Measurements from ENCODE around the gene NFKBIE. TPM values are rescaled to one million over a fixed set of nuclear protein-coding genes. Genes with fewer than 3 reads are reported as not detected.

Gene NFKBIE
- total RNA-seq, 1 donor from 2014 or later, result 10.1 TPM

DNA sequence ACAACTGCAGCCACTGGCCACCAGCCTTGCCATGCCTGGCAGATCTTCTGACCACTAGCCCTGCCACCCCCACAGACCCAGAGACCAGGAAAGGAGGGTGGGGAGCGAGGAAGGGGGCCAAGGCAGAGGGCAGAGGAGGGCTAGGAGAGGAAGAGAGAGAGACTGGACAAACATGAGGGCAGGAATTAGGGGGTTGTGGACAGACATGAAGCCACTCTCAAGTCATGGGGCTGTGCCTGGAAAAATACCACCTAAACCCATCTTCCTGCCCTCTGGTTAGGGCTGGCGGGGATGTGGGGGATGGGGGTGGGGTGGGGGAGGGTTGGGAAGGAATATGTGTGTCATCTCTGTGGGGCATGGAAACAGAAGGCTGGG, 43.4 kb downstream of the NFKBIE start:
- peaks cover 16% of the 10 kb centered on the region for H4K20me1 ChIP-seq (ENCODE audit: insufficient read depth, low read length)
- no peak overlapping the region for H2AFZ ChIP-seq (ENCODE audit: low read depth, low read length)
- Mint-ChIP-seq H3K9me3 (ENCODE audit: unreplicated experiment) (no peaks in the 10 kb centered on the region), H3K27me3 (ENCODE audit: low read depth, unreplicated experiment) (peaks cover 6% of the 10 kb centered on the region), H3K4me1 (ENCODE audit: low read depth, unreplicated experiment) (peaks cover 23% of the 10 kb centered on the region), H3K4me3 (ENCODE audit: unreplicated experiment) (no peak overlapping the region), H3K27ac (ENCODE audit: unreplicated experiment) (no peak overlapping the region), H3K36me3 (ENCODE audit: low read depth, unreplicated experiment) (no peaks in the 10 kb centered on the region)
- H3K9me3 ChIP-seq (ENCODE audit: insufficient read depth, low read depth, low read length), result no peaks in the 10 kb centered on the region
- H3K27me3 ChIP-seq (ENCODE audit: insufficient read depth, low read length), result no peaks in the 10 kb centered on the region
- no peak overlapping the region for H3K9ac ChIP-seq (ENCODE audit: low read length)
- H3K4me3 ChIP-seq (ENCODE audit: insufficient read depth, low read depth, low read length), result no peak overlapping the region
- FAIRE-seq (no peak), DNase-seq (ENCODE audit: low read depth) (no peak)
- TF ChIP-seq, protein P1, sequence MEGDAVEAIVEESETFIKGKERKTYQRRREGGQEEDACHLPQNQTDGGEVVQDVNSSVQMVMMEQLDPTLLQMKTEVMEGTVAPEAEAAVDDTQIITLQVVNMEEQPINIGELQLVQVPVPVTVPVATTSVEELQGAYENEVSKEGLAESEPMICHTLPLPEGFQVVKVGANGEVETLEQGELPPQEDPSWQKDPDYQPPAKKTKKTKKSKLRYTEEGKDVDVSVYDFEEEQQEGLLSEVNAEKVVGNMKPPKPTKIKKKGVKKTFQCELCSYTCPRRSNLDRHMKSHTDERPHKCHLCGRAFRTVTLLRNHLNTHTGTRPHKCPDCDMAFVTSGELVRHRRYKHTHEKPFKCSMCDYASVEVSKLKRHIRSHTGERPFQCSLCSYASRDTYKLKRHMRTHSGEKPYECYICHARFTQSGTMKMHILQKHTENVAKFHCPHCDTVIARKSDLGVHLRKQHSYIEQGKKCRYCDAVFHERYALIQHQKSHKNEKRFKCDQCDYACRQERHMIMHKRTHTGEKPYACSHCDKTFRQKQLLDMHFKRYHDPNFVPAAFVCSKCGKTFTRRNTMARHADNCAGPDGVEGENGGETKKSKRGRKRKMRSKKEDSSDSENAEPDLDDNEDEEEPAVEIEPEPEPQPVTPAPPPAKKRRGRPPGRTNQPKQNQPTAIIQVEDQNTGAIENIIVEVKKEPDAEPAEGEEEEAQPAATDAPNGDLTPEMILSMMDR (IDR thresholded peaks at IDR 0.05; ENCODE audit: insufficient read depth, low read depth, low read length), result no peak
- TF ChIP-seq EZH2 (IDR thresholded peaks at IDR 0.05; ENCODE audit: insufficient read depth, low read length), result no peak
- no peaks in the 10 kb centered on the region for H3K79me2 ChIP-seq (ENCODE audit: insufficient read depth, low read length)
- H3K4me1 ChIP-seq (ENCODE audit: insufficient read depth, low read length), result peaks cover 42% of the 10 kb centered on the region
- peak overlapping the region; percentile 67 for H3K4me2 ChIP-seq (ENCODE audit: low read length)
- H3K36me3 ChIP-seq (ENCODE audit: insufficient read depth, low read length), result no peaks in the 10 kb centered on the region
- H3K27ac ChIP-seq (ENCODE audit: low read depth, low read length), result no peak overlapping the region

DNA sequence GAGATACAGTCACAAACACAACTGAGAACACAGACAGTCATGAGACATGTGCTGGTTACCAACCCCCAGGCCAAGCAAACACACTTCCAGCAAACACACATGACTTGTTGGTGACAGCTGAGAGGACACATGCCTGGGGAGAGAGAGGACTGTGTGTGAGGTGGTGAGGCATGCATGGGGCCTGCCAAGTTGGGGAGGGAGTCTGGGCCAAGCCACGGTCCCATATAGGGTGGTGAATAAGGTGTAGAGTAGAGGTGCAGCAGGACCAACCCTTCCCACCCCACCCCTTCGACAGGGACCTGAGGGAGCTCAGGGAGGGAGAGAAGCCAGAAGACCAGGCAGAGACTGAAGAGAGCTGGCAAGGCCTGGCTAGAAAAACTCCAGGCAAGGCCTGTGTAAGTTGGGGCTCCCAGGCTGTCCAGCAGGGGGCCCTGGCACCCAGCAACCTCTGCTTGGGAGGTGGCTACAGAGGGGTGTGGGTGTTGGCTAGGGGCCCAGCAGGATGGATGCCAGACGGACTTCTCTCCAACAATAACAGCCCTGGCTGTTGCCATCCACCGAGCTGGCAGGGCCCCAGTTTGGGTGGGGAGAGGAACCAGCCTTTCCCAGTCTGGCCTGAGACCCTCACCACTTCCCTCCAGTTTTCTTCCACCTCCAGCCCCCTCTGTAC, 43.9 kb downstream of the NFKBIE start:
- no peak overlapping the region for H3K9ac ChIP-seq (ENCODE audit: low read length)
- H3K27me3 ChIP-seq (ENCODE audit: insufficient read depth, low read length), result no peaks in the 10 kb centered on the region
- no peak overlapping the region for H3K4me3 ChIP-seq (ENCODE audit: insufficient read depth, low read depth, low read length)
- peak overlapping the region; percentile 67 for H3K4me2 ChIP-seq (ENCODE audit: low read length)
- H4K20me1 ChIP-seq (ENCODE audit: insufficient read depth, low read length), result peaks cover 16% of the 10 kb centered on the region
- peaks cover 43% of the 10 kb centered on the region for H3K4me1 ChIP-seq (ENCODE audit: insufficient read depth, low read length)
- Mint-ChIP-seq H3K36me3 (ENCODE audit: low read depth, unreplicated experiment) (no peaks in the 10 kb centered on the region), H3K27ac (ENCODE audit: unreplicated experiment) (no peak overlapping the region), H3K4me3 (ENCODE audit: unreplicated experiment) (peak overlapping the region; percentile 72), H3K4me1 (ENCODE audit: low read depth, unreplicated experiment) (peaks cover 26% of the 10 kb centered on the region), H3K27me3 (ENCODE audit: low read depth, unreplicated experiment) (peaks cover 10% of the 10 kb centered on the region), H3K9me3 (ENCODE audit: unreplicated experiment) (no peaks in the 10 kb centered on the region)
- peak overlapping the region; percentile 21 for H2AFZ ChIP-seq (ENCODE audit: low read depth, low read length)
- H3K9me3 ChIP-seq (ENCODE audit: insufficient read depth, low read depth, low read length), result no peaks in the 10 kb centered on the region
- FAIRE-seq (no peak), DNase-seq (ENCODE audit: low read depth) (peak; percentile 48)
- no peak overlapping the region for H3K27ac ChIP-seq (ENCODE audit: low read depth, low read length)
- no peaks in the 10 kb centered on the region for H3K79me2 ChIP-seq (ENCODE audit: insufficient read depth, low read length)
- TF ChIP-seq EZH2 (IDR thresholded peaks at IDR 0.05; ENCODE audit: insufficient read depth, low read length), result no peak
- TF ChIP-seq, protein P1 (IDR thresholded peaks at IDR 0.05; ENCODE audit: insufficient read depth, low read depth, low read length), result peak; percentile 43
- H3K36me3 ChIP-seq (ENCODE audit: insufficient read depth, low read length), result no peaks in the 10 kb centered on the region

DNA sequence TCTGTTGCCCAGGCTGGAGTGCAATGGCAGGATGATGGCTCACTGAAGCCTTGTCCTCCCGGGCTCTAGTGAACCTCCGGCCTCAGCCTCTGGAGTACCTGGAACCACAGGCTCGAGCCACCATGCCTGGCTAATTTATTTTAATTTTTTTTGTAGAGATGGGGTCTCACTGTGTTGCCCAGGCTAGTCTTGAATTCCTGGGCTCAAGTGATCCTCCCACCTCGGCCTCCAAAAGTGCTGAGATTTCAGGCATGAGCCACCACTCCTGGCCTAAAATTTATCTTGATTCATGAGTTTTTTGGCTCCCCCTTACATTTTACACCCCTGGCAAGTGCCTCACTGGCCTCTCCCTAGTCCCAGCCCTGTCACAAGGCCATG, 44.4 kb downstream of the NFKBIE start:
- Histone ChIP-seq H3K9me3 (ENCODE audit: insufficient read depth, low read depth, low read length) (no peaks in the 10 kb centered on the region), H4K20me1 (ENCODE audit: insufficient read depth, low read length) (peaks cover 15% of the 10 kb centered on the region), H3K4me1 (ENCODE audit: insufficient read depth, low read length) (peaks cover 43% of the 10 kb centered on the region), H3K79me2 (ENCODE audit: insufficient read depth, low read length) (no peaks in the 10 kb centered on the region), H3K4me2 (ENCODE audit: low read length) (no peak overlapping the region), H3K36me3 (ENCODE audit: insufficient read depth, low read length) (no peaks in the 10 kb centered on the region), H3K27me3 (ENCODE audit: insufficient read depth, low read length) (no peaks in the 10 kb centered on the region), H3K27ac (ENCODE audit: low read depth, low read length) (no peak overlapping the region), H3K9ac (ENCODE audit: low read length) (no peak overlapping the region), H3K4me3 (ENCODE audit: insufficient read depth, low read depth, low read length) (no peak overlapping the region), H2AFZ (ENCODE audit: low read depth, low read length) (no peak overlapping the region)
- DNase-seq (ENCODE audit: low read depth) (no peak), FAIRE-seq (no peak)
- no peaks in the 10 kb centered on the region for H3K36me3 Mint-ChIP-seq (ENCODE audit: low read depth, unreplicated experiment)
- H3K9me3 Mint-ChIP-seq (ENCODE audit: unreplicated experiment), result no peaks in the 10 kb centered on the region
- peaks cover 26% of the 10 kb centered on the region for H3K4me1 Mint-ChIP-seq (ENCODE audit: low read depth, unreplicated experiment)
- H3K4me3 Mint-ChIP-seq (ENCODE audit: unreplicated experiment), result peak overlapping the region; percentile 72
- no peak overlapping the region for H3K27ac Mint-ChIP-seq (ENCODE audit: unreplicated experiment)
- H3K27me3 Mint-ChIP-seq (ENCODE audit: low read depth, unreplicated experiment), result peaks cover 12% of the 10 kb centered on the region
- TF ChIP-seq, protein P1 (IDR thresholded peaks at IDR 0.05; ENCODE audit: insufficient read depth, low read depth, low read length), result no peak
- TF ChIP-seq EZH2 (IDR thresholded peaks at IDR 0.05; ENCODE audit: insufficient read depth, low read length), result no peak
